HUDEP-2 (cell line): ENCODE results near the gene ZNF790.

ENCODE experiments used
- DNase-seq, 76 experiments: peaks; one replicate each; lab custom pipeline; 2025; ENCODE audit not compliant: unreplicated experiment in 76 of 76; lab: John Stamatoyannopoulos, UW

ZNF790 gene

GRCh38 chr19:36772311-36773222 is 65.6 kb downstream of the ZNF790 start, which contains the start of gene ZNF850:
Gene ZNF850 (minus strand): TSS chr19:36772807. CDS start chr19:36762606, 10,201 bp downstream.
- DNase-seq = peak; percentile 57 to 99 (median 94)

- DNase-seq = peak; percentile 34 to 97 (median 84)
Observed at GRCh38 chr19:36771261-36772231, 66.6 kb downstream of the ZNF790 start.
